Measurements from ENCODE around the gene RRAS. TPM values are rescaled to one million over a fixed set of nuclear protein-coding genes. Genes with fewer than 3 reads are reported as not detected.

Gene RRAS
- total RNA-seq, 1 experiment from 2014 or later: 55.9 TPM

DNA sequence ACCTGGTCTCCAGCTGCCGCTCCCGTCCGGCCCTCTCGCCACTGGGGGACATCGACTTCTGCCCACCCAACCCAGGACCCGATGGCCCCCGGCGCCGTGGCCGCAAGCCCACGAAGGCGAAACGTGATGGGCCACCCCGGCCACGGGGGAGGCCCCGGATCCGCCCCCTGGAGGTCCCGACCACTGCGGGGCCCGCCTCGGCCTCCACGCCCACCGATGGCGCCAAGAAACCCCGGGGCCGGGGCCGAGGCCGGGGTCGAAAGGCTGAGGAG lies 42.3 kb downstream of the RRAS start:
- no peak for ATAC-seq
- H3K27me3 ChIP-seq (ENCODE audit: insufficient read depth, low read length): no peaks in the 10 kb centered on the region
- intact Hi-C loops (cut with micrococcal nuclease): no loop called here
- TF ChIP-seq, protein P1, sequence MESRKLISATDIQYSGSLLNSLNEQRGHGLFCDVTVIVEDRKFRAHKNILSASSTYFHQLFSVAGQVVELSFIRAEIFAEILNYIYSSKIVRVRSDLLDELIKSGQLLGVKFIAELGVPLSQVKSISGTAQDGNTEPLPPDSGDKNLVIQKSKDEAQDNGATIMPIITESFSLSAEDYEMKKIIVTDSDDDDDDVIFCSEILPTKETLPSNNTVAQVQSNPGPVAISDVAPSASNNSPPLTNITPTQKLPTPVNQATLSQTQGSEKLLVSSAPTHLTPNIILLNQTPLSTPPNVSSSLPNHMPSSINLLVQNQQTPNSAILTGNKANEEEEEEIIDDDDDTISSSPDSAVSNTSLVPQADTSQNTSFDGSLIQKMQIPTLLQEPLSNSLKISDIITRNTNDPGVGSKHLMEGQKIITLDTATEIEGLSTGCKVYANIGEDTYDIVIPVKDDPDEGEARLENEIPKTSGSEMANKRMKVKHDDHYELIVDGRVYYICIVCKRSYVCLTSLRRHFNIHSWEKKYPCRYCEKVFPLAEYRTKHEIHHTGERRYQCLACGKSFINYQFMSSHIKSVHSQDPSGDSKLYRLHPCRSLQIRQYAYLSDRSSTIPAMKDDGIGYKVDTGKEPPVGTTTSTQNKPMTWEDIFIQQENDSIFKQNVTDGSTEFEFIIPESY (IDR thresholded peaks at IDR 0.05; ENCODE audit: extremely low read depth, insufficient replicate concordance, low read length): no peak
- TF ChIP-seq, protein P2, sequence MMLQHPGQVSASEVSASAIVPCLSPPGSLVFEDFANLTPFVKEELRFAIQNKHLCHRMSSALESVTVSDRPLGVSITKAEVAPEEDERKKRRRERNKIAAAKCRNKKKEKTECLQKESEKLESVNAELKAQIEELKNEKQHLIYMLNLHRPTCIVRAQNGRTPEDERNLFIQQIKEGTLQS (IDR thresholded peaks at IDR 0.05): no peak
- no peak for TF ChIP-seq FOSL1 (IDR thresholded peaks at IDR 0.05; ENCODE audit: low read depth)
- TF ChIP-seq, protein P3, sequence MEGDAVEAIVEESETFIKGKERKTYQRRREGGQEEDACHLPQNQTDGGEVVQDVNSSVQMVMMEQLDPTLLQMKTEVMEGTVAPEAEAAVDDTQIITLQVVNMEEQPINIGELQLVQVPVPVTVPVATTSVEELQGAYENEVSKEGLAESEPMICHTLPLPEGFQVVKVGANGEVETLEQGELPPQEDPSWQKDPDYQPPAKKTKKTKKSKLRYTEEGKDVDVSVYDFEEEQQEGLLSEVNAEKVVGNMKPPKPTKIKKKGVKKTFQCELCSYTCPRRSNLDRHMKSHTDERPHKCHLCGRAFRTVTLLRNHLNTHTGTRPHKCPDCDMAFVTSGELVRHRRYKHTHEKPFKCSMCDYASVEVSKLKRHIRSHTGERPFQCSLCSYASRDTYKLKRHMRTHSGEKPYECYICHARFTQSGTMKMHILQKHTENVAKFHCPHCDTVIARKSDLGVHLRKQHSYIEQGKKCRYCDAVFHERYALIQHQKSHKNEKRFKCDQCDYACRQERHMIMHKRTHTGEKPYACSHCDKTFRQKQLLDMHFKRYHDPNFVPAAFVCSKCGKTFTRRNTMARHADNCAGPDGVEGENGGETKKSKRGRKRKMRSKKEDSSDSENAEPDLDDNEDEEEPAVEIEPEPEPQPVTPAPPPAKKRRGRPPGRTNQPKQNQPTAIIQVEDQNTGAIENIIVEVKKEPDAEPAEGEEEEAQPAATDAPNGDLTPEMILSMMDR (IDR thresholded peaks at IDR 0.05 in 2 of 3, conservative IDR thresholded peaks at IDR 0.05 in 1 of 3; ENCODE audit: borderline replicate concordance in 1 of 3, insufficient read depth in 1 of 3, low read depth in 2 of 3, low read length in 2 of 3): no peak
- no peak for TF ChIP-seq JUND (IDR thresholded peaks at IDR 0.05)
- TF ChIP-seq CEBPB (IDR thresholded peaks at IDR 0.05; ENCODE audit: low read depth): no peak
- TF ChIP-seq EZH2phosphoT487 (IDR thresholded peaks at IDR 0.05; ENCODE audit: borderline replicate concordance): no peak
- no peak for TF ChIP-seq RAD21 (IDR thresholded peaks at IDR 0.05; ENCODE audit: low read depth)
- TF ChIP-seq POLR2A (IDR thresholded peaks at IDR 0.05; ENCODE audit: borderline replicate concordance, extremely low read depth, insufficient read depth, insufficient read length): no peak
- no peak overlapping the region for H3K9ac ChIP-seq (ENCODE audit: low read length)
- DNase-seq (ENCODE audit: low read depth, low spot score): no peak
- H4K20me1 ChIP-seq (ENCODE audit: insufficient read depth): peaks cover 8% of the 10 kb centered on the region; the same call in 1 of the 2 replicates
- H3K4me3 ChIP-seq (replicated peaks in 1 of 2; ENCODE audit: low read depth in 1 of 2, low read length in 2 of 2): no peak overlapping the region
- ChIA-PET CTCF (no interaction called here), POLR2A (no interaction called here), RAD21 (ENCODE audit: low non-redundant PET in 1 of 2, low total read pairs in 2 of 2, uncharacterized antibody in 2 of 2, unreplicated experiment in 2 of 2) (no interaction called here)
- H2AFZ ChIP-seq (ENCODE audit: low read depth, low read length, poor library complexity, severe bottlenecking): no peak overlapping the region
- H3K27ac ChIP-seq (ENCODE audit: low read depth, low read length): no peak overlapping the region
- no peak overlapping the region for H3K4me2 ChIP-seq (ENCODE audit: low read length)
- no TSS peak for BruUV-seq (replicated peaks)
- H3K36me3 ChIP-seq (ENCODE audit: control insufficient read depth in 1 of 2, insufficient read depth in 2 of 2, low read length in 2 of 2): peaks cover 29 to 50% of the 10 kb centered on the region in 2 experiments; a peak in 3 of 4 replicates
- H3K9me3 ChIP-seq (ENCODE audit: control insufficient read depth in 1 of 2, insufficient read depth in 1 of 2, low read depth in 1 of 2, low read length in 2 of 2): no peaks in the 10 kb centered on the region
- peaks cover 6 to 14% of the 10 kb centered on the region in 2 experiments; a peak in 3 of 4 replicates for H3K4me1 ChIP-seq (ENCODE audit: control insufficient read depth in 1 of 2, insufficient read depth in 2 of 2, low read length in 2 of 2)
- peaks cover 61% of the 10 kb centered on the region for H3K79me2 ChIP-seq (ENCODE audit: insufficient read depth, low read length)
- H3K9me2 ChIP-seq (ENCODE audit: insufficient read depth): no peaks in the 10 kb centered on the region

All from HCT116 (cell line).